Activated effector memory CD4-positive, alpha-beta T cell treated with anti-CD3 and anti-CD28 coated beads, Interleukin-2, amount 50 U/mL, for 16 hours (primary cell): ENCODE results near the gene ADCY2.
A peak's percentile ranks its signal among the peaks of the same experiment; 100 is the strongest.

Experiments used
- DNase-seq: peaks from one replicate; pipeline ENCODE4 v3.0.0-alpha.2; 2020

The ADCY2 gene

GRCh38 chr5:7801891-7802614 lies 406.1 kb downstream of the ADCY2 start:
- no peak for DNase-seq

GRCh38 chr5:7802855-7803254 lies 406.9 kb downstream of the ADCY2 start:
- no peak for DNase-seq

GRCh38 chr5:7803937-7804336 lies 408.0 kb downstream of the ADCY2 start:
- no peak for DNase-seq

- no peak for DNase-seq
These were observed 409.4 kb downstream of the ADCY2 start for GRCh38 chr5:7805379-7805778.

- no peak for DNase-seq
These were observed 413.1 kb downstream of the ADCY2 start for GRCh38 chr5:7808998-7809397.

GRCh38 chr5:7811715-7812114 lies 415.8 kb downstream of the ADCY2 start:
- no peak for DNase-seq

- no peak for DNase-seq
These were observed 417.1 kb downstream of the ADCY2 start for GRCh38 chr5:7813007-7813406.

GRCh38 chr5:7813576-7813975 lies 417.6 kb downstream of the ADCY2 start:
- no peak for DNase-seq

- no peak for DNase-seq
These were observed 418.9 kb downstream of the ADCY2 start for GRCh38 chr5:7814816-7815215.

GRCh38 chr5:7815892-7816534 lies 420.1 kb downstream of the ADCY2 start:
- peak; percentile 87 for DNase-seq

GRCh38 chr5:7816535-7816901 lies 420.6 kb downstream of the ADCY2 start:
- no peak for DNase-seq

GRCh38 chr5:7822449-7822848 lies 426.5 kb downstream of the ADCY2 start:
- DNase-seq, result no peak

- DNase-seq, result no peak
These were observed 427.7 kb downstream of the ADCY2 start for GRCh38 chr5:7823594-7823993.

GRCh38 chr5:7824995-7825394 lies 429.1 kb downstream of the ADCY2 start:
- no peak for DNase-seq

- DNase-seq, result no peak
These were observed 429.7 kb downstream of the ADCY2 start for GRCh38 chr5:7825630-7826029.

GRCh38 chr5:7827610-7828009 lies 431.7 kb downstream of the ADCY2 start:
- no peak for DNase-seq

- no peak for DNase-seq
These were observed 432.3 kb downstream of the ADCY2 start for GRCh38 chr5:7828269-7828668.

- DNase-seq, result no peak
These were observed 439.0 kb downstream of the ADCY2 start for GRCh38 chr5:7834982-7835381.

GRCh38 chr5:7837403-7837802 lies 441.5 kb downstream of the ADCY2 start:
- no peak for DNase-seq

- DNase-seq, result no peak
These were observed 446.6 kb downstream of the ADCY2 start for GRCh38 chr5:7842531-7842930.

GRCh38 chr5:7844901-7845300 lies 449.0 kb downstream of the ADCY2 start:
- DNase-seq, result no peak

GRCh38 chr5:7845557-7845956 lies 449.6 kb downstream of the ADCY2 start:
- no peak for DNase-seq

GRCh38 chr5:7846327-7846726 lies 450.4 kb downstream of the ADCY2 start:
- DNase-seq, result no peak

- no peak for DNase-seq
These were observed 452.4 kb downstream of the ADCY2 start for GRCh38 chr5:7848296-7848695.
